HepG2 (cell line): ENCODE measurements around the gene SLC22A23. TPM values are rescaled to one million over a fixed set of nuclear protein-coding genes. Genes with fewer than 3 reads are reported as not detected.

Experiments used
- ATAC-seq: fragments of 200-7000 bp; cut with Tn5 transposase; 3 replicates; pipeline ENCODE4 v1.9.1; 2020; ENCODE audit warnings: mild to moderate bottlenecking, moderate library complexity
- BruUV-seq: library from RNA; stranded (reverse); fragments of 400-500 nt; replicated peaks from 2 replicates; lab custom pipeline; 2021; lab: Mats Ljungman, UMichigan
- CTCF ChIA-PET: fragments of 300-600 bp; formaldehyde crosslinking; extraction: SDS; loops from one replicate; lab custom pipeline; 2021; ENCODE audit warnings: low total read pairs, inconsistent platforms, low intra/inter-chr PET ratio; lab: Yijun Ruan, JAX
- POLR2A ChIA-PET: fragments of 350-600 bp; sonication (Branson Sonifier 250); formaldehyde crosslinking; loops from one replicate; lab custom pipeline; 2020; ENCODE audit warnings: antibody characterized with exemption, inconsistent platforms; lab: Yijun Ruan, JAX
- DNase-seq: peaks from one replicate; pipeline ENCODE4 v3.0.0-alpha.2; 2015; ENCODE audit warnings: low spot score
- FAIRE-seq: peaks from 3 replicates; lab custom pipeline; 2011; peaks lifted over from hg19 to GRCh38; lab: Jason Lieb, UNC
- H2AFZ ChIP-seq: one replicate; pipeline ENCODE4 v1.6.1; 2011; ENCODE audit warnings: low read length, inconsistent platforms
- H3K27ac ChIP-seq: fragments of 300-600 bp; 3 replicates; pipeline ENCODE4 v1.8.0; 2011; ENCODE audit warnings: mixed run types, mild to moderate bottlenecking, mixed read lengths, low read length, inconsistent platforms; ENCODE audit not compliant: insufficient read depth; ENCODE audit errors: extremely low read length
- H3K27me3 ChIP-seq, 2 experiments: fragments of 200-600 bp in 1 of 2; 2 replicates in 1 of 2; 3 replicates in 1 of 2; pipeline versions ENCODE4 v1.6.0 to v1.8.0; 2011; ENCODE audit warnings: low read length in 2 of 2, mild to moderate bottlenecking in 2 of 2, moderate library complexity in 2 of 2, inconsistent platforms in 1 of 2; ENCODE audit not compliant: insufficient read depth in 2 of 2, control insufficient read depth in 1 of 2
- H3K36me3 ChIP-seq, 2 experiments: fragments of 200-600 bp in 1 of 2; replicated peaks in 1 of 2; 2 replicates in 1 of 2; 3 replicates in 1 of 2; pipeline versions ENCODE4 v1.5.1 to v1.8.0; 2011; ENCODE audit warnings: low read length in 2 of 2, inconsistent platforms in 1 of 2; ENCODE audit not compliant: insufficient read depth in 2 of 2, control insufficient read depth in 1 of 2
- H3K4me1 ChIP-seq: 2 replicates; pipeline ENCODE4 v1.5.1; 2012; ENCODE audit warnings: low read length, inconsistent platforms; ENCODE audit not compliant: insufficient read depth
- H3K4me2 ChIP-seq: 2 replicates; pipeline ENCODE4 v1.6.0; 2011; ENCODE audit warnings: low read depth, low read length, inconsistent platforms
- H3K4me3 ChIP-seq, 3 experiments: fragments of 200-600 bp in 1 of 3; sonication (generic), shearing (Covaris generic) in 1 of 3; replicated peaks in 1 of 3; 2 replicates each; pipeline ENCODE4 v1.5.1; 2011 to 2016; ENCODE audit warnings: low read length in 3 of 3, inconsistent platforms in 2 of 3, low read depth in 2 of 3, mild to moderate bottlenecking in 2 of 3, control low read depth in 1 of 3, mixed read lengths in 1 of 3; ENCODE audit not compliant: insufficient read depth in 1 of 3
- H3K79me2 ChIP-seq: one replicate; pipeline ENCODE4 v1.6.1; 2011; ENCODE audit warnings: low read length, inconsistent platforms; ENCODE audit not compliant: insufficient read depth
- H3K9ac ChIP-seq: 2 replicates; pipeline ENCODE4 v1.6.0; 2011; ENCODE audit warnings: mild to moderate bottlenecking, low read depth, low read length, inconsistent platforms; ENCODE audit not compliant: insufficient read depth
- H3K9me3 ChIP-seq: 2 replicates; pipeline ENCODE4 v1.5.1; 2012; ENCODE audit warnings: mild to moderate bottlenecking, low read length
- H4K20me1 ChIP-seq: 2 replicates; pipeline ENCODE4 v1.6.0; 2011; ENCODE audit warnings: inconsistent platforms, mild to moderate bottlenecking, low read length, moderate library complexity; ENCODE audit not compliant: insufficient read depth
- ARHGAP35 ChIP-seq: sonication (generic); formaldehyde crosslinking; IDR thresholded peaks from 2 replicates; pipeline ENCODE4 v1.9.0; 2022; ENCODE audit warnings: mild to moderate bottlenecking, inconsistent platforms, moderate library complexity, missing genetic modification reagents, borderline replicate concordance
- ATF1 ChIP-seq: IDR thresholded peaks from 2 replicates; pipeline ENCODE4 v1.6.1; 2016; ENCODE audit warnings: mild to moderate bottlenecking, control low read depth
- CCAR2 ChIP-seq: fragments of 200-400 bp; formaldehyde crosslinking; optimal IDR thresholded peaks from 2 replicates; pipeline ENCODE3; 2018; ENCODE audit warnings: low read depth, mild to moderate bottlenecking, low read length, moderate library complexity
- DR1 ChIP-seq: sonication (generic); formaldehyde crosslinking; IDR thresholded peaks from 2 replicates; pipeline ENCODE4 v1.8.0; 2021; ENCODE audit warnings: mild to moderate bottlenecking, missing genetic modification reagents, inconsistent platforms
- FOSL1 ChIP-seq: sonication (generic); formaldehyde crosslinking; IDR thresholded peaks from 2 replicates; pipeline ENCODE4 v1.9.0; 2021; ENCODE audit warnings: missing genetic modification reagents, borderline replicate concordance
- PAX8 ChIP-seq: sonication (generic); formaldehyde crosslinking; IDR thresholded peaks from 2 replicates; pipeline ENCODE4 v1.8.0; 2022; ENCODE audit warnings: mild to moderate bottlenecking, missing genetic modification reagents, borderline replicate concordance
- SPEN ChIP-seq: sonication (generic); formaldehyde crosslinking; IDR thresholded peaks from 2 replicates; pipeline ENCODE4 v1.5.1; 2020; ENCODE audit warnings: low read depth, mild to moderate bottlenecking, missing genetic modification reagents
- ZIK1 ChIP-seq: sonication (generic); formaldehyde crosslinking; IDR thresholded peaks from 2 replicates; pipeline ENCODE4 v1.5.0; 2020; ENCODE audit warnings: mild to moderate bottlenecking, low read depth, missing genetic modification reagents, borderline replicate concordance
- ZNF136 ChIP-seq: sonication (generic); formaldehyde crosslinking; IDR thresholded peaks from 2 replicates; pipeline ENCODE4 v1.8.1; 2022; ENCODE audit warnings: low read depth, mild to moderate bottlenecking, moderate library complexity, missing genetic modification reagents
- ZNF33B ChIP-seq: sonication (generic); formaldehyde crosslinking; IDR thresholded peaks from 2 replicates; pipeline ENCODE4 v1.5.1; 2020; ENCODE audit warnings: mild to moderate bottlenecking, missing genetic modification reagents
- ZNF605 ChIP-seq: sonication (generic); formaldehyde crosslinking; IDR thresholded peaks from 2 replicates; pipeline ENCODE4 v1.8.0; 2022; ENCODE audit warnings: mild to moderate bottlenecking, missing genetic modification reagents
- ZNF724P ChIP-seq: sonication (generic); formaldehyde crosslinking; IDR thresholded peaks from 2 replicates; pipeline ENCODE4 v1.8.0; 2022; ENCODE audit warnings: missing genetic modification reagents, borderline replicate concordance
- WGBS: methylation state at CpG from one replicate; pipeline ENCODE4 v1.1.6; 2017; ENCODE audit warnings: low lambda C conversion rate; 5-methylcytosine and 5-hydroxymethylcytosine counted together
- in situ Hi-C: cut with HindIII; loops from 2 replicates; pipeline ENCODE4 v1.10.0; 2017; ENCODE audit warnings: low pct_unique_long_range_greater_than_20kb; ENCODE audit not compliant: extremely low pct_ligation_motif_present
- intact Hi-C: fragments of 100-400 bp; cut with micrococcal nuclease; formaldehyde crosslinking; loops from one replicate; pipeline ENCODE4 v1.10.0; 2022; ENCODE audit not compliant: unreplicated experiment
- polyA plus RNA-seq, 8 experiments: library from polyadenylated mRNA; depleted of rRNA in 3 of 8; stranded (reverse) in 7 of 8; unstranded in 1 of 8; fragments of >200 nt; fragmentation: Illumina TruSeq in 4 of 8; extraction: Trizol in 4 of 8; gene quantifications; 2 replicates each; pipeline versions ENCODE4 v1.2.1 to v1.2.3, GENCODE V29; 2011 to 2016; ENCODE audit warnings: low read depth in 4 of 8, missing spikeins in 1 of 8, mixed read lengths in 1 of 8; ENCODE audit not compliant: insufficient read depth in 1 of 8
- total RNA-seq, 5 experiments: library from RNA; depleted of rRNA; stranded (reverse); fragments of >200 nt; fragmentation: Illumina TruSeq; extraction: Trizol; gene quantifications; 2 replicates each; pipeline ENCODE4 v1.2.3, GENCODE V29; 2016; ENCODE audit warnings: low read depth in 1 of 5
- TF ChIP-seq, protein P1 (sequence below): sonication (generic); formaldehyde crosslinking; IDR thresholded peaks from 2 replicates; pipeline ENCODE4 v1.4.0; 2020; ENCODE audit warnings: missing genetic modification reagents
- TF ChIP-seq, protein P2 (sequence below): sonication (generic); formaldehyde crosslinking; IDR thresholded peaks from 2 replicates; pipeline ENCODE4 v1.4.0; 2020; ENCODE audit warnings: low read depth, mild to moderate bottlenecking, missing genetic modification reagents
- TF ChIP-seq, protein P3 (sequence below): sonication (generic); formaldehyde crosslinking; IDR thresholded peaks from 2 replicates; pipeline ENCODE4 v1.8.1; 2023; ENCODE audit warnings: missing genetic modification reagents, mild to moderate bottlenecking, borderline replicate concordance
- TF ChIP-seq, protein P4 (sequence below): IDR thresholded peaks from 2 replicates; pipeline ENCODE4 v1.6.1; 2012; ENCODE audit warnings: inconsistent platforms

Gene SLC22A23
- total and polyA plus RNA-seq, 2 of the 13 experiments (the other 11 are each of a cell fraction or from before 2014, with no cell fraction given) = 11.8 to 17.5 TPM

DNA sequence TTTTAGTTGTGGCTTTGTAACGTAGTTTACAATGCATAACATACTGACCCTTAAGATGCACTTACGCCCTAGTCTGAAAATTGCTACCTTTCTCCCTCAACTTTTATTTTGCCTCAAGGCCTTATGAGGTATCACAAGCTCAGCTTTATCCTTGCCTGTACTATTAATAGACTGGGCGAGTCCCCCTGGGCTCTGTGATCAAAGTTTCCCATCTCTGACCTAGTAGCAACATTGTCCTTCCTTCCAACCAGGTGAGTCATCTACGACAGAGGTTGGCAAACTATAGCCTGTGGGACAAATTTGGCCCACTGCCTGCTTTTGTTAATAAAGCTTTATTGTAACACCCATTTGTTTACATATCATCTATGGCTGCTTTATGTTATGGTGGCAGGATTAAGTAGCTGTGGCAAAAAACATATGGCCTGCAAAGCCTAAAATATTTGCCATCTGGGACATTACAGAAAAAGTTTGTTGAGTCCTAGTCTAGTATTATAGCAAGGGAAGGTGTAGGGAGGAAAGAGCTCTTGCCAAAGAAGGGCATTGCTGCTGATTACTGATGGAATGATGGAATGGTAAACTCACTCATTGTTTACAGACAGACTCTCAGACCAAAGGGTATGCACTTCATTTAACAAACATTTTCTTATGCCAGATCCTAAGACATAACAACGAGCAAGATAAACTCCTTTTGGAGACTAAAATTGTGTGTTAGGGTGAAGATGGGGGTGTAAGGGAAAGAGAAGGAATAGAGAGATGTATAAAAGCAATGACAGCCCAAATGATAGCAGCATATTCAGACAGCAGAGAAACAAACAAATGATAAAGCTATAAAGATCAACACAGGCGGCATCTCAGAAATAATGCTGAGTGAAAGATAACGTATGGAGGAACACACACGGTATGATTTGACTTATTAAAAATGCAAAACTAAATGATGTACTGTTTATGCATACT, 74.2 kb downstream of the SLC22A23 start (continued):
- TF ChIP-seq ZNF33B (CRISPR knock-in tag) = no peak
- TF ChIP-seq, protein P1, sequence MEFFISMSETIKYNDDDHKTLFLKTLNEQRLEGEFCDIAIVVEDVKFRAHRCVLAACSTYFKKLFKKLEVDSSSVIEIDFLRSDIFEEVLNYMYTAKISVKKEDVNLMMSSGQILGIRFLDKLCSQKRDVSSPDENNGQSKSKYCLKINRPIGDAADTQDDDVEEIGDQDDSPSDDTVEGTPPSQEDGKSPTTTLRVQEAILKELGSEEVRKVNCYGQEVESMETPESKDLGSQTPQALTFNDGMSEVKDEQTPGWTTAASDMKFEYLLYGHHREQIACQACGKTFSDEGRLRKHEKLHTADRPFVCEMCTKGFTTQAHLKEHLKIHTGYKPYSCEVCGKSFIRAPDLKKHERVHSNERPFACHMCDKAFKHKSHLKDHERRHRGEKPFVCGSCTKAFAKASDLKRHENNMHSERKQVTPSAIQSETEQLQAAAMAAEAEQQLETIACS = no peak
- TF ChIP-seq PAX8 (CRISPR knock-in tag) = no peak
- peak; percentile 82 for TF ChIP-seq FOSL1 (CRISPR knock-in tag)

DNA sequence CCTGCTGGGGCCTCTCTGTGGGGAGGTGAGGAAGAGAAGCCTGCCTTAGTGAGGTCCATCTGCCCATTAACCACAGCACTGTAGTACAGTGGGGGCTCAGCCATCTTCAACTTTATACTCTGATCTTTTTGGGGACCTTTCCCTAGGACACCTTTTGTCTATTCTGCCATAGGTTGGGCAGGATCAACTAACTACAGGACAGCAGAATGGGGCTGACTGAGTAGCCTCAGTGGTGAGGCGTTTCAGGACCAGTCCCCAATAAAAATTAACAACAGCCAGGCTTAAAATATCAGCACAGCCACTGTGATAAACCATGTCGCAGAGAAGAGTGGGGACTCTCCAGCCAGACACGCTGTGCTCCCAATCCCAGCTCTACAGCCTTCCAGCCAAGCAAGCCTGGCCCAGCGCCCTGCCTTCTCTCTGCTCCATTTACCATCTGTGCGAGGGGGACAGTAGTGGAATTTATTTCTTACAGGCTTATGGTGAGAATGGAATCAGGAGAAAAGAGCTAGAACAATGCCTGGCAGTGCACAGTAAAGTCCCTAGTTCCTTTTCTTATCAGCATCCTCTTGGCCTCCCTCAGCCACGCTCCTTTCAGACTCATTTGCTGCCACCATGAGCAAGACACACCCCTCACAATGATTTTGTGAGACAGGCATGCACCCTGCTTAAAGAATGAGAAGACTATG, 75.5 kb downstream of the SLC22A23 start:
- Histone ChIP-seq H4K20me1 (no peaks in the 10 kb centered on the region), H3K27me3 (no peaks in the 10 kb centered on the region), H3K36me3 (peaks cover 5 to 14% of the 10 kb centered on the region in 2 experiments; a peak in 2 of 5 replicates), H3K9ac (peak overlapping the region; percentile 77), H3K79me2 (peaks cover 85% of the 10 kb centered on the region), H3K4me1 (peaks cover 100% of the 10 kb centered on the region), H3K4me2 (peak overlapping the region; percentile 64), H3K4me3 (peak overlapping the region in 1 of 3 experiments; percentile 44; a peak in 2 of 6 replicates), H3K27ac (peak overlapping the region; percentile 95), H3K9me3 (no peaks in the 10 kb centered on the region), H2AFZ (no peak overlapping the region)
- POLR2A ChIA-PET = interaction anchor here (0.8 to 9.2 kb wide), 17 partner anchors 8 to 551 kb away, joined by 3 to 271 read pairs (median 6); partner anchors contain the start of gene SLC22A23
- FAIRE-seq (no peak), DNase-seq (no peak), ATAC-seq (no peak)
- 90% methylated on average over 6 of the region's 6 CpGs for WGBS
- BruUV-seq = TSS peak; percentile 96
- CTCF ChIA-PET = no interaction called here
- in situ Hi-C loops = no loop called here
- intact Hi-C loops = no loop called here
- TF ChIP-seq ZNF605 (CRISPR knock-in tag) = peak; percentile 8; the same call in 1 of the 2 replicates
- TF ChIP-seq, protein P2, sequence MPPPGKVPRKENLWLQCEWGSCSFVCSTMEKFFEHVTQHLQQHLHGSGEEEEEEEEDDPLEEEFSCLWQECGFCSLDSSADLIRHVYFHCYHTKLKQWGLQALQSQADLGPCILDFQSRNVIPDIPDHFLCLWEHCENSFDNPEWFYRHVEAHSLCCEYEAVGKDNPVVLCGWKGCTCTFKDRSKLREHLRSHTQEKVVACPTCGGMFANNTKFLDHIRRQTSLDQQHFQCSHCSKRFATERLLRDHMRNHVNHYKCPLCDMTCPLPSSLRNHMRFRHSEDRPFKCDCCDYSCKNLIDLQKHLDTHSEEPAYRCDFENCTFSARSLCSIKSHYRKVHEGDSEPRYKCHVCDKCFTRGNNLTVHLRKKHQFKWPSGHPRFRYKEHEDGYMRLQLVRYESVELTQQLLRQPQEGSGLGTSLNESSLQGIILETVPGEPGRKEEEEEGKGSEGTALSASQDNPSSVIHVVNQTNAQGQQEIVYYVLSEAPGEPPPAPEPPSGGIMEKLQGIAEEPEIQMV (CRISPR knock-in tag) = 0 out of 2 replicates have a peak, but pooled peaks have one; percentile 15
- TF ChIP-seq SPEN (CRISPR knock-in tag) = 0 out of 2 replicates have a peak, but pooled peaks have one; percentile 14
- TF ChIP-seq DR1 (CRISPR knock-in tag) = no peak
- TF ChIP-seq CCAR2 = peak; percentile 12
- 0 out of 2 replicates have a peak, but pooled peaks have one; percentile 65 for TF ChIP-seq ZNF136 (CRISPR knock-in tag)
- no peak for TF ChIP-seq ARHGAP35 (CRISPR knock-in tag)
- TF ChIP-seq, protein P3, sequence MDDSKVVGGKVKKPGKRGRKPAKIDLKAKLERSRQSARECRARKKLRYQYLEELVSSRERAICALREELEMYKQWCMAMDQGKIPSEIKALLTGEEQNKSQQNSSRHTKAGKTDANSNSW (CRISPR knock-in tag) = peak; percentile 76; the same call in 1 of the 2 replicates
- 0 out of 2 replicates have a peak, but pooled peaks have one; percentile 24 for TF ChIP-seq ZIK1 (CRISPR knock-in tag)
- TF ChIP-seq ATF1 (CRISPR knock-in tag) = no peak
- TF ChIP-seq, protein P4, sequence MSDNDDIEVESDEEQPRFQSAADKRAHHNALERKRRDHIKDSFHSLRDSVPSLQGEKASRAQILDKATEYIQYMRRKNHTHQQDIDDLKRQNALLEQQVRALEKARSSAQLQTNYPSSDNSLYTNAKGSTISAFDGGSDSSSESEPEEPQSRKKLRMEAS = no peak
- TF ChIP-seq ZNF724P = 0 out of 2 replicates have a peak, but pooled peaks have one; percentile 22
